Measurements from ENCODE around the gene TPRA1. TPM values are rescaled to one million over a fixed set of nuclear protein-coding genes. Genes with fewer than 3 reads are reported as not detected.

TPRA1 gene
- total RNA-seq, 1 experiment from 2014 or later = 58.5 TPM

DNA sequence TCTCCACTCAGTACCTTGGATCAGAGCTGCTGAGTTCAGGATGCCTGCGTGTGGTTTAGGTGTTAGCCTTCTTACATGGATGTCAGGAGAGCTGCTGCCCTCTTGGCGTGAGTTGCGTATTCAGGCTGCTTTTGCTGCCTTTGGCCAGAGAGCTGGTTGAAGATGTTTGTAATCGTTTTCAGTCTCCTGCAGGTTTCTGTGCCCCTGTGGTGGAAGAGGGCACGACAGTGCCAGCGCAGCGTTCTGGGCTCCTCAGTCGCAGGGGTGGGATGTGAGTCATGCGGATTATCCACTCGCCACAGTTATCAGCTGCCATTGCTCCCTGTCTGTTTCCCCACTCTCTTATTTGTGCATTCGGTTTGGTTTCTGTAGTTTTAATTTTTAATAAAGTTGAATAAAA is 31.5 kb upstream of the TPRA1 start:
- Histone ChIP-seq H3K4me2 (no peak overlapping the region), H3K9me3 (ENCODE audit: insufficient read depth, low read depth) (no peaks in the 10 kb centered on the region), H3K4me1 (replicated peaks; ENCODE audit: insufficient read depth) (no peaks in the 10 kb centered on the region), H3K9me2 (ENCODE audit: insufficient read depth) (no peaks in the 10 kb centered on the region), H3K4me3 (no peak overlapping the region), H3K79me2 (ENCODE audit: low read depth) (no peaks in the 10 kb centered on the region), H3K27me3 (ENCODE audit: insufficient read depth, low read depth) (no peaks in the 10 kb centered on the region), H2AFZ (no peak overlapping the region), H4K20me1 (ENCODE audit: insufficient read depth) (no peaks in the 10 kb centered on the region), H3K36me3 (ENCODE audit: low read depth) (0 out of 2 replicates have a peak, but pooled peaks cover 12% of the 10 kb centered on the region), H3K27ac (no peak overlapping the region), H3F3A (ENCODE audit: insufficient read depth, low read depth) (no peaks in the 10 kb centered on the region; the same call in 1 of the 2 replicates)
- no peak for TF ChIP-seq EZH2 (IDR thresholded peaks at IDR 0.05; ENCODE audit: low read depth)
- TF ChIP-seq, protein P1, sequence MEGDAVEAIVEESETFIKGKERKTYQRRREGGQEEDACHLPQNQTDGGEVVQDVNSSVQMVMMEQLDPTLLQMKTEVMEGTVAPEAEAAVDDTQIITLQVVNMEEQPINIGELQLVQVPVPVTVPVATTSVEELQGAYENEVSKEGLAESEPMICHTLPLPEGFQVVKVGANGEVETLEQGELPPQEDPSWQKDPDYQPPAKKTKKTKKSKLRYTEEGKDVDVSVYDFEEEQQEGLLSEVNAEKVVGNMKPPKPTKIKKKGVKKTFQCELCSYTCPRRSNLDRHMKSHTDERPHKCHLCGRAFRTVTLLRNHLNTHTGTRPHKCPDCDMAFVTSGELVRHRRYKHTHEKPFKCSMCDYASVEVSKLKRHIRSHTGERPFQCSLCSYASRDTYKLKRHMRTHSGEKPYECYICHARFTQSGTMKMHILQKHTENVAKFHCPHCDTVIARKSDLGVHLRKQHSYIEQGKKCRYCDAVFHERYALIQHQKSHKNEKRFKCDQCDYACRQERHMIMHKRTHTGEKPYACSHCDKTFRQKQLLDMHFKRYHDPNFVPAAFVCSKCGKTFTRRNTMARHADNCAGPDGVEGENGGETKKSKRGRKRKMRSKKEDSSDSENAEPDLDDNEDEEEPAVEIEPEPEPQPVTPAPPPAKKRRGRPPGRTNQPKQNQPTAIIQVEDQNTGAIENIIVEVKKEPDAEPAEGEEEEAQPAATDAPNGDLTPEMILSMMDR (conservative IDR thresholded peaks at IDR 0.05) = no peak
- intact Hi-C loops (cut with micrococcal nuclease; ENCODE audit: unreplicated experiment) = no loop called here
- no TSS peak for BruUV-seq (replicated peaks)
- ChIA-PET CTCF (no interaction called here), POLR2A (ENCODE audit: unreplicated experiment) (no interaction called here)
- no peak for DNase-seq

DNA sequence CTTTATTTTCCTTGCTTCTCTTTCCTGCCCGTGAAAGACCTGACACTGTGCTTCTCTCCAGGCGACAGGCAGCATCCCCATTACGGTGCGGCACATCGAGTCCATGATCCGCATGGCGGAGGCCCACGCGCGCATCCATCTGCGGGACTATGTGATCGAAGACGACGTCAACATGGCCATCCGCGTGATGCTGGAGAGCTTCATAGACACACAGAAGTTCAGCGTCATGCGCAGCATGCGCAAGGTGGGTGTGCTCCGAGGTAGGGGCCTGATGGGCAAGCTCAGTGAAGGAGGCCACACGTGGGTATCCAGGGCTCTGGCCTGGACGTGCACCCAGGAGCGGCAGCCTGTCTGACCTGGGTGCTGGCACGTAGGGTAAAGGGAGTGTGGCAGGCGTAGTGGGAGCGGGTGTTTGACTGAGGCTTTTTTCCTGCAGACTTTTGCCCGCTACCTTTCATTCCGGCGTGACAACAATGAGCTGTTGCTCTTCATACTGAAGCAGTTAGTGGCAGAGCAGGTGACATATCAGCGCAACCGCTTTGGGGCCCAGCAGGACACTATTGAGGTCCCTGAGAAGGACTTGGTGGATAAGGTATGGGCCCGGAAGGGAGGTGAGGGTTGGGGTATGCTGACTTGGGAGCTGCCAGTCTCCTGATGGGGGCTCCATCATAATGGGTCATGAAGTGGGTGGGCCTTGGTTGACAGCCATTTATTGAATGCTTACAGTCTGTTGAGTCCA is 30.3 kb upstream of the TPRA1 start:
- H4K20me1 ChIP-seq (ENCODE audit: insufficient read depth) = no peaks in the 10 kb centered on the region
- no peaks in the 10 kb centered on the region for H3K9me3 ChIP-seq (ENCODE audit: insufficient read depth, low read depth)
- no peak overlapping the region for H3K27ac ChIP-seq
- intact Hi-C loops (cut with micrococcal nuclease; ENCODE audit: unreplicated experiment) = no loop called here
- H3K79me2 ChIP-seq (ENCODE audit: low read depth) = no peaks in the 10 kb centered on the region
- no peaks in the 10 kb centered on the region for H3K9me2 ChIP-seq (ENCODE audit: insufficient read depth)
- no peak overlapping the region for H3K4me3 ChIP-seq
- H3K4me1 ChIP-seq (replicated peaks; ENCODE audit: insufficient read depth) = no peaks in the 10 kb centered on the region
- H3K27me3 ChIP-seq (ENCODE audit: insufficient read depth, low read depth) = no peaks in the 10 kb centered on the region
- no peaks in the 10 kb centered on the region; the same call in 1 of the 2 replicates for H3F3A ChIP-seq (ENCODE audit: insufficient read depth, low read depth)
- CTCF ChIA-PET = no interaction called here
- no peak for DNase-seq
- H3K36me3 ChIP-seq (ENCODE audit: low read depth) = 0 out of 2 replicates have a peak, but pooled peaks cover 12% of the 10 kb centered on the region
- TF ChIP-seq, protein P1 (conservative IDR thresholded peaks at IDR 0.05) = no peak
- TF ChIP-seq EZH2 (IDR thresholded peaks at IDR 0.05; ENCODE audit: low read depth) = no peak
- POLR2A ChIA-PET (ENCODE audit: unreplicated experiment) = no interaction called here
- H2AFZ ChIP-seq = no peak overlapping the region
- no peak overlapping the region for H3K4me2 ChIP-seq
- BruUV-seq (replicated peaks) = no TSS peak

DNA sequence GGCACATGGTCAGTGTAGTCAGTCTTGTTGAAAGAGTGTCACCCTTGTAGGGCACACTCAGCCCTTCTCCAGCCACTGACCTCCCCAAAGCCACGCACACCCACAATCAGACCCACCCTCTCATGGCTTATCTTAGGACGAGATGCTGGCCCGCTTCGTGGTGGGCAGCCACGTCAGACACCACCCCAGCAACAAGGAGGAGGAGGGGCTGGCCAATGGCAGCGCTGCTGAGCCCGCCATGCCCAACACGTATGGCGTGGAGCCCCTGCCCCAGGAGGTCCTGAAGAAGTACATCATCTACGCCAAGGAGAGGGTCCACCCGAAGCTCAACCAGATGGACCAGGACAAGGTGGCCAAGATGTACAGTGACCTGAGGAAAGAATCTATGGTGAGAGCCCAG is 28.4 kb upstream of the TPRA1 start:
- Histone ChIP-seq H3K27ac (no peak overlapping the region), H3K4me2 (no peak overlapping the region), H2AFZ (no peak overlapping the region), H3F3A (ENCODE audit: insufficient read depth, low read depth) (no peaks in the 10 kb centered on the region; the same call in 1 of the 2 replicates), H3K4me3 (no peak overlapping the region), H3K79me2 (ENCODE audit: low read depth) (no peaks in the 10 kb centered on the region), H3K4me1 (replicated peaks; ENCODE audit: insufficient read depth) (no peaks in the 10 kb centered on the region), H3K36me3 (ENCODE audit: low read depth) (0 out of 2 replicates have a peak, but pooled peaks cover 12% of the 10 kb centered on the region), H3K9me2 (ENCODE audit: insufficient read depth) (no peaks in the 10 kb centered on the region), H3K9me3 (ENCODE audit: insufficient read depth, low read depth) (no peaks in the 10 kb centered on the region), H4K20me1 (ENCODE audit: insufficient read depth) (no peaks in the 10 kb centered on the region), H3K27me3 (ENCODE audit: insufficient read depth, low read depth) (no peaks in the 10 kb centered on the region)
- BruUV-seq (replicated peaks) = no TSS peak
- intact Hi-C loops (cut with micrococcal nuclease; ENCODE audit: unreplicated experiment) = no loop called here
- TF ChIP-seq EZH2 (IDR thresholded peaks at IDR 0.05; ENCODE audit: low read depth) = no peak
- TF ChIP-seq, protein P1 (conservative IDR thresholded peaks at IDR 0.05) = no peak
- ChIA-PET CTCF (no interaction called here), POLR2A (ENCODE audit: unreplicated experiment) (no interaction called here)
- no peak for DNase-seq

Measured in PC-9 (cell line).